Osteocyte (in vitro differentiated cells): Measurements from ENCODE around the gene ZSCAN12. TPM values are rescaled to one million over a fixed set of nuclear protein-coding genes. Genes with fewer than 3 reads are reported as not detected.
"Not testable (repeated sequence)": the region's sequence is repeated elsewhere in the genome, so short reads cannot be mapped to it uniquely, and the experiment has no call there.

Experiments
- DNase-seq: peaks from one replicate; pipeline ENCODE4 v3.0.0; 2021; ENCODE audit warnings: mixed read lengths; ENCODE audit not compliant: unreplicated experiment; ENCODE audit errors: extremely low spot score
- H3K27ac Mint-ChIP-seq: one replicate; pipeline ENCODE4 v1.8.0; 2021; ENCODE audit warnings: mild to moderate bottlenecking, mixed read lengths; ENCODE audit not compliant: unreplicated experiment
- H3K27me3 Mint-ChIP-seq: one replicate; pipeline ENCODE4 v1.8.0; 2021; ENCODE audit warnings: mixed read lengths; ENCODE audit not compliant: unreplicated experiment
- H3K36me3 Mint-ChIP-seq: one replicate; pipeline ENCODE4 v1.8.0; 2021; ENCODE audit warnings: mixed read lengths; ENCODE audit not compliant: unreplicated experiment
- H3K4me1 Mint-ChIP-seq: one replicate; pipeline ENCODE4 v1.8.0; 2021; ENCODE audit warnings: mixed read lengths; ENCODE audit not compliant: unreplicated experiment
- H3K4me3 Mint-ChIP-seq: one replicate; pipeline ENCODE4 v1.8.0; 2021; ENCODE audit warnings: mild to moderate bottlenecking, moderate library complexity, mixed read lengths; ENCODE audit not compliant: unreplicated experiment
- H3K9me3 Mint-ChIP-seq: one replicate; pipeline ENCODE4 v1.8.0; 2021; ENCODE audit warnings: mixed read lengths; ENCODE audit not compliant: unreplicated experiment
- CTCF ChIP-seq: fragments of 200-600 bp; sonication (generic); IDR thresholded peaks from 2 replicates; pipeline ENCODE4 v1.5.0; 2021; ENCODE audit warnings: antibody characterized with exemption, mild to moderate bottlenecking, moderate library complexity
- total RNA-seq: library from RNA; stranded (reverse); gene quantifications from 2 replicates; pipeline ENCODE4 v1.2.1, GENCODE V29; 2021

ZSCAN12 gene
- total RNA-seq, 1 donor from 2014 or later: 4.5 TPM

- Mint-ChIP-seq H3K9me3 (peaks cover 12% of the 10 kb centered on the region), H3K27me3 (peaks cover 52% of the 10 kb centered on the region), H3K4me1 (no peaks in the 10 kb centered on the region), H3K4me3 (no peak overlapping the region), H3K27ac (no peak overlapping the region), H3K36me3 (no peaks in the 10 kb centered on the region)
- no peak for TF ChIP-seq CTCF
- DNase-seq: no peak
Observed at GRCh38 chr6:28408076-28408802, 8.7 kb upstream of the ZSCAN12 start.

- Mint-ChIP-seq H3K36me3 (no peaks in the 10 kb centered on the region), H3K9me3 (peaks cover 12% of the 10 kb centered on the region), H3K27me3 (peaks cover 61% of the 10 kb centered on the region), H3K4me1 (no peaks in the 10 kb centered on the region), H3K4me3 (no peak overlapping the region), H3K27ac (no peak overlapping the region)
- TF ChIP-seq CTCF: no peak
- DNase-seq: no peak
Observed at GRCh38 chr6:28407401-28407800, 7.9 kb upstream of the ZSCAN12 start.

- peaks cover 10% of the 10 kb centered on the region for H3K9me3 Mint-ChIP-seq
- not testable (repeated sequence) for H3K4me3 Mint-ChIP-seq, H3K36me3 Mint-ChIP-seq, DNase-seq, H3K27ac Mint-ChIP-seq, H3K4me1 Mint-ChIP-seq
- peaks cover 67% of the 10 kb centered on the region for H3K27me3 Mint-ChIP-seq
Observed at GRCh38 chr6:28403923-28404322, 4.4 kb upstream of the ZSCAN12 start.

GRCh38 chr6:28402197-28402596, 2.6 kb upstream of the ZSCAN12 start:
- Mint-ChIP-seq H3K9me3 (peaks cover 10% of the 10 kb centered on the region), H3K27me3 (peaks cover 59% of the 10 kb centered on the region), H3K4me1 (peaks cover 18% of the 10 kb centered on the region), H3K4me3 (no peak overlapping the region), H3K36me3 (peaks cover 15% of the 10 kb centered on the region), H3K27ac (no peak overlapping the region)
- DNase-seq: no peak
- TF ChIP-seq CTCF: no peak

GRCh38 chr6:28401172-28401571, 1.6 kb upstream of the ZSCAN12 start:
- no peak for DNase-seq
- Mint-ChIP-seq H3K9me3 (peaks cover 10% of the 10 kb centered on the region), H3K4me1 (peaks cover 24% of the 10 kb centered on the region), H3K4me3 (no peak overlapping the region), H3K36me3 (peaks cover 20% of the 10 kb centered on the region), H3K27ac (no peak overlapping the region), H3K27me3 (peaks cover 51% of the 10 kb centered on the region)
- TF ChIP-seq CTCF: no peak
